EH (cell line): ENCODE results near the gene TP53RK.

ENCODE experiments used
- DNase-seq: peaks from one replicate; pipeline ENCODE4 v3.0.0-alpha.2; 2015; ENCODE audit warnings: low read depth

Gene TP53RK

GRCh38 chr20:46706242-46706641 is 17.0 kb upstream of the TP53RK start:
- DNase-seq = no peak

GRCh38 chr20:46705378-46705729 is 16.1 kb upstream of the TP53RK start:
- DNase-seq = peak; percentile 70

GRCh38 chr20:46704714-46705377 is 15.6 kb upstream of the TP53RK start:
- DNase-seq = no peak

GRCh38 chr20:46703435-46703834 is 14.2 kb upstream of the TP53RK start:
- DNase-seq = no peak

GRCh38 chr20:46702447-46703203 is 13.4 kb upstream of the TP53RK start:
- DNase-seq = no peak

GRCh38 chr20:46701986-46702385 is 12.7 kb upstream of the TP53RK start:
- no peak for DNase-seq

GRCh38 chr20:46701556-46701955 is 12.3 kb upstream of the TP53RK start:
- DNase-seq = no peak

GRCh38 chr20:46701057-46701456 is 11.8 kb upstream of the TP53RK start:
- no peak for DNase-seq

- DNase-seq = no peak
These were observed 11.2 kb upstream of the TP53RK start for GRCh38 chr20:46700481-46700880.

GRCh38 chr20:46699651-46700359 is 10.6 kb upstream of the TP53RK start:
- peak; percentile 57 for DNase-seq

GRCh38 chr20:46698788-46699187 is 9.5 kb upstream of the TP53RK start:
- peak; percentile 31 for DNase-seq

- no peak for DNase-seq
These were observed 7.6 kb upstream of the TP53RK start for GRCh38 chr20:46696791-46697279.

- peak; percentile 62 for DNase-seq
These were observed 6.6 kb upstream of the TP53RK start for GRCh38 chr20:46695892-46696291.

- peak; percentile 50 for DNase-seq
These were observed 5.2 kb upstream of the TP53RK start for GRCh38 chr20:46694484-46694883.

GRCh38 chr20:46691196-46691595 is 2.0 kb upstream of the TP53RK start:
- DNase-seq = no peak

GRCh38 chr20:46690219-46691106 is 1.2 kb upstream of the TP53RK start:
- no peak for DNase-seq

GRCh38 chr20:46689754-46690085 is 476 bp upstream of the TP53RK start:
- no peak for DNase-seq

- peak; percentile 41 for DNase-seq
These were observed 828 bp downstream of the TP53RK start for GRCh38 chr20:46688151-46689081.

- DNase-seq = peak; percentile 91
These were observed 5.1 kb downstream of the TP53RK start for GRCh38 chr20:46683939-46684750.

GRCh38 chr20:46683668-46683938 is 5.6 kb downstream of the TP53RK start:
- no peak for DNase-seq
